H1 (cell line): ENCODE data around the gene GNG4. TPM values are rescaled to one million over a fixed set of nuclear protein-coding genes. Genes with fewer than 3 reads are reported as not detected.

Source experiments
- CTCF ChIA-PET: fragments of 300-600 bp; sonication (Branson Sonifier 250); formaldehyde crosslinking; loops from one replicate; lab custom pipeline; 2021; ENCODE audit not compliant: partially characterized antibody; lab: Charles Lee
- POLR2A ChIA-PET: fragments of 300-600 bp; sonication (Branson Sonifier 250); formaldehyde crosslinking; loops from one replicate; lab custom pipeline; 2021; ENCODE audit warnings: inconsistent platforms; ENCODE audit not compliant: partially characterized antibody; lab: Charles Lee
- DNase-seq, 2 experiments: peaks; one replicate each; pipeline versions ENCODE4 v3.0.0 to v3.0.0-alpha.2; 2010 to 2022; ENCODE audit warnings: low spot score in 2 of 2, low read depth in 1 of 2, mixed read lengths in 1 of 2
- FAIRE-seq: peaks from 2 replicates; lab custom pipeline; 2011; peaks lifted over from hg19 to GRCh38; lab: Jason Lieb, UNC
- H2AFZ ChIP-seq: 2 replicates; pipeline ENCODE4 v1.8.1; 2012; ENCODE audit warnings: low read length, inconsistent platforms
- H2AK5ac ChIP-seq: 2 replicates; pipeline ENCODE4 v1.6.1; 2013; ENCODE audit warnings: low read depth, low read length
- H2BK120ac ChIP-seq: replicated peaks from 2 replicates; pipeline ENCODE3; 2013; ENCODE audit warnings: low read depth, low read length, inconsistent platforms
- H2BK12ac ChIP-seq: 2 replicates; pipeline ENCODE4 v1.6.1; 2013; ENCODE audit warnings: low read depth, low read length
- H2BK15ac ChIP-seq: 2 replicates; pipeline ENCODE4 v1.6.1; 2013; ENCODE audit warnings: low read length
- H2BK20ac ChIP-seq: 2 replicates; pipeline ENCODE4 v1.6.1; 2013; ENCODE audit warnings: low read length
- H2BK5ac ChIP-seq: 2 replicates; pipeline ENCODE4 v1.6.1; 2013; ENCODE audit warnings: low read depth, low read length
- H3K14ac ChIP-seq: 2 replicates; pipeline ENCODE4 v1.6.1; 2013; ENCODE audit warnings: inconsistent platforms; ENCODE audit not compliant: insufficient read length
- H3K18ac ChIP-seq: 2 replicates; pipeline ENCODE4 v1.6.1; 2013; ENCODE audit warnings: low read length; ENCODE audit errors: extremely low read depth
- H3K23ac ChIP-seq: 2 replicates; pipeline ENCODE4 v1.6.1; 2013; ENCODE audit warnings: inconsistent platforms; ENCODE audit not compliant: insufficient read length
- H3K23me2 ChIP-seq: 2 replicates; pipeline ENCODE4 v1.6.1; 2013; ENCODE audit warnings: low read depth, low read length
- H3K27ac ChIP-seq: 2 replicates; pipeline ENCODE4 v1.6.1; 2011; ENCODE audit warnings: low read depth, low read length, inconsistent platforms
- H3K27me3 ChIP-seq, 4 experiments: replicated peaks in 1 of 4; 1 replicate in 1 of 4; 2 replicates in 3 of 4; pipeline versions ENCODE4 v1.6.1 to v1.8.1; 2011 to 2013; ENCODE audit warnings: low read length in 3 of 4, mild to moderate bottlenecking in 3 of 4, inconsistent platforms in 2 of 4, mixed read lengths in 2 of 4, moderate library complexity in 1 of 4; ENCODE audit not compliant: control insufficient read depth in 3 of 4, insufficient read depth in 3 of 4; ENCODE audit errors: extremely low read depth in 1 of 4
- H3K36me3 ChIP-seq, 4 experiments: 2 replicates each; pipeline versions ENCODE4 v1.6.1 to v1.8.1; 2011 to 2013; ENCODE audit warnings: mild to moderate bottlenecking in 4 of 4, low read length in 3 of 4, moderate library complexity in 2 of 4, control low read depth in 1 of 4, inconsistent platforms in 1 of 4; ENCODE audit not compliant: insufficient read depth in 4 of 4, control insufficient read depth in 2 of 4
- H3K4ac ChIP-seq: replicated peaks from 2 replicates; pipeline ENCODE3; 2013; ENCODE audit warnings: low read length, low read depth, mixed read lengths, inconsistent platforms; ENCODE audit not compliant: insufficient read length
- H3K4me1 ChIP-seq, 4 experiments: replicated peaks in 1 of 4; 1 replicate in 1 of 4; 2 replicates in 3 of 4; pipeline versions ENCODE4 v1.6.1 to v1.8.1; 2011 to 2013; ENCODE audit warnings: low read length in 3 of 4, inconsistent platforms in 2 of 4, mixed read lengths in 1 of 4; ENCODE audit not compliant: insufficient read depth in 4 of 4, control insufficient read depth in 3 of 4
- H3K4me2 ChIP-seq, 2 experiments: 2 replicates each; pipeline versions ENCODE4 v1.6.1 to v1.8.1; 2011 to 2013; ENCODE audit warnings: low read depth in 2 of 2, low read length in 2 of 2, control low read depth in 1 of 2, inconsistent platforms in 1 of 2, mild to moderate bottlenecking in 1 of 2; ENCODE audit not compliant: insufficient read depth in 1 of 2
- H3K4me3 ChIP-seq, 4 experiments: fragments of 200-600, 300-600 bp in 1 of 4; sonication (generic), shearing (Covaris generic), sonication (Bioruptor Twin) in 1 of 4; 2 replicates each; pipeline versions ENCODE4 v1.5.1 to v1.8.1; 2011 to 2016; ENCODE audit warnings: low read length in 4 of 4, low read depth in 3 of 4, control low read depth in 2 of 4, inconsistent platforms in 2 of 4, mild to moderate bottlenecking in 2 of 4, mixed read lengths in 1 of 4, moderate library complexity in 1 of 4; ENCODE audit not compliant: insufficient read depth in 2 of 4; ENCODE audit errors: extremely low read depth in 1 of 4
- H3K56ac ChIP-seq: replicated peaks from 2 replicates; pipeline ENCODE3; 2013; ENCODE audit warnings: low read depth, mild to moderate bottlenecking, mixed read lengths, low read length, inconsistent platforms; ENCODE audit not compliant: insufficient read length
- H3K79me1 ChIP-seq: 2 replicates; pipeline ENCODE4 v1.6.1; 2013; ENCODE audit warnings: low read depth, low read length, control low read depth
- H3K79me2 ChIP-seq, 2 experiments: 2 replicates each; pipeline versions ENCODE4 v1.6.1 to v1.8.1; 2012 to 2013; ENCODE audit warnings: low read length in 2 of 2, mild to moderate bottlenecking in 2 of 2, inconsistent platforms in 1 of 2; ENCODE audit not compliant: insufficient read depth in 2 of 2, control insufficient read depth in 1 of 2
- H3K9ac ChIP-seq, 4 experiments: replicated peaks in 1 of 4; 1 replicate in 1 of 4; 2 replicates in 3 of 4; pipeline versions ENCODE4 v1.6.1 to v1.8.1; 2011 to 2013; ENCODE audit warnings: low read depth in 3 of 4, low read length in 3 of 4, control low read depth in 2 of 4, mild to moderate bottlenecking in 2 of 4, moderate library complexity in 2 of 4, inconsistent platforms in 1 of 4; ENCODE audit errors: extremely low read depth in 1 of 4
- H3K9me3 ChIP-seq, 2 experiments: 2 replicates each; pipeline versions ENCODE4 v1.6.1 to v1.8.1; 2012 to 2013; ENCODE audit warnings: mild to moderate bottlenecking in 2 of 2, moderate library complexity in 2 of 2, control low read depth in 1 of 2, inconsistent platforms in 1 of 2, low read depth in 1 of 2, low read length in 1 of 2, mixed read lengths in 1 of 2; ENCODE audit not compliant: insufficient read depth in 2 of 2
- H4K20me1 ChIP-seq, 2 experiments: replicated peaks in 1 of 2; 2 replicates each; pipeline versions ENCODE3 to v1.8.1; 2011 to 2013; ENCODE audit warnings: inconsistent platforms in 2 of 2, low read length in 2 of 2, mild to moderate bottlenecking in 1 of 2; ENCODE audit not compliant: insufficient read depth in 2 of 2, control insufficient read depth in 1 of 2
- H4K5ac ChIP-seq: 2 replicates; pipeline ENCODE4 v1.6.1; 2013; ENCODE audit warnings: low read length, low read depth, mixed read lengths, inconsistent platforms; ENCODE audit not compliant: insufficient read length
- H4K8ac ChIP-seq: 2 replicates; pipeline ENCODE4 v1.8.0; 2013; ENCODE audit warnings: mild to moderate bottlenecking, moderate library complexity, low read length, inconsistent platforms; ENCODE audit not compliant: insufficient read depth; ENCODE audit errors: extremely low read depth
- H4K91ac ChIP-seq: replicated peaks from 2 replicates; pipeline ENCODE3; 2013; ENCODE audit warnings: low read length, mixed read lengths, inconsistent platforms; ENCODE audit not compliant: insufficient read length
- CHD2 ChIP-seq: IDR thresholded peaks from 2 replicates; pipeline ENCODE4 v1.6.1; 2012; ENCODE audit warnings: low read length, improper control_type of control experiment
- EP300 ChIP-seq, 2 experiments: IDR thresholded peaks; 1 replicate in 1 of 2; 2 replicates in 1 of 2; pipeline ENCODE4 v1.6.1; 2011 to 2012; ENCODE audit warnings: low read depth in 2 of 2, low read length in 2 of 2, mild to moderate bottlenecking in 2 of 2, borderline replicate concordance in 1 of 2, inconsistent platforms in 1 of 2, moderate library complexity in 1 of 2
- EZH2 ChIP-seq: fragments of 200-600 bp; sonication (generic); IDR thresholded peaks from 2 replicates; pipeline ENCODE4 v1.7.1; 2012; ENCODE audit warnings: low read depth, mild to moderate bottlenecking, moderate library complexity, low read length, inconsistent platforms; ENCODE audit not compliant: severe bottlenecking
- HDAC2 ChIP-seq, 2 experiments: fragments of 300-600 bp in 1 of 2; sonication (generic) in 1 of 2; IDR thresholded peaks; 2 replicates each; pipeline ENCODE4 v1.6.1; 2011 to 2012; ENCODE audit warnings: low read depth in 2 of 2, low read length in 2 of 2, mild to moderate bottlenecking in 2 of 2, moderate library complexity in 2 of 2, borderline replicate concordance in 1 of 2, inconsistent platforms in 1 of 2
- NRF1 ChIP-seq: IDR thresholded peaks from 2 replicates; pipeline ENCODE4 v1.6.1; 2011; ENCODE audit warnings: mild to moderate bottlenecking, low read depth, low read length, improper control_type of control experiment
- SIN3A ChIP-seq, 2 experiments: IDR thresholded peaks in 1 of 2; conservative IDR thresholded peaks in 1 of 2; 2 replicates each; pipeline ENCODE4 v1.6.1; 2011 to 2012; ENCODE audit warnings: low read length in 2 of 2, improper control_type of control experiment in 1 of 2, low read depth in 1 of 2, mild to moderate bottlenecking in 1 of 2
- SP1 ChIP-seq: IDR thresholded peaks from 2 replicates; pipeline ENCODE4 v1.6.1; 2011; ENCODE audit warnings: low read depth, low read length
- SP4 ChIP-seq: IDR thresholded peaks from 2 replicates; pipeline ENCODE4 v1.6.1; 2012; ENCODE audit warnings: low read length, inconsistent platforms
- SUZ12 ChIP-seq: fragments of 200-600 bp; sonication (generic); IDR thresholded peaks from 2 replicates; pipeline ENCODE4 v1.6.1; 2012; ENCODE audit warnings: mild to moderate bottlenecking, inconsistent platforms, low read length, moderate library complexity, mixed read lengths
- WGBS, 2 experiments: shearing (Covaris generic) in 1 of 2; methylation state at CpG; one replicate each; pipeline versions ENCODE4 v1.1.6 to v1.1.7; 2013 to 2015; ENCODE audit warnings: low lambda C conversion rate in 2 of 2, mixed read lengths in 2 of 2, inconsistent platforms in 1 of 2, low coverage in 1 of 2, missing lambda C conversion rate in 1 of 2; ENCODE audit not compliant: insufficient replicate concordance in 2 of 2, insufficient coverage in 1 of 2, insufficient read length in 1 of 2; ENCODE audit errors: extremely low coverage in 1 of 2, missing lambda C conversion rate in 1 of 2; 5-methylcytosine and 5-hydroxymethylcytosine counted together
- polyA plus RNA-seq, 7 experiments: library from polyadenylated mRNA; depleted of rRNA in 3 of 7; stranded (reverse) in 5 of 7; unstranded in 2 of 7; fragments of >200 nt in 5 of 7; fragments of 200-250 nt in 2 of 7; gene quantifications; 1 replicate in 5 of 7; 2 replicates in 1 of 7; 4 replicates in 1 of 7; pipeline versions ENCODE4 v1.2.1 to v1.2.3, GENCODE V29; 2011 to 2013; ENCODE audit warnings: missing spikeins in 2 of 7, mixed read lengths in 2 of 7
- total RNA-seq: library from RNA; stranded (reverse); fragmentation: NEBNext Ultra II Directional; extraction: Animal tissue kit (Norgen Biotek cat#: 25700); gene quantifications from 2 replicates; pipeline ENCODE4 v1.2.1, GENCODE V29; 2021
- TF ChIP-seq, protein P1 (sequence below): IDR thresholded peaks from 2 replicates; pipeline ENCODE4 v1.6.1; 2011; ENCODE audit warnings: low read length, improper control_type of control experiment

Gene GNG4
- total and polyA plus RNA-seq, 2 of the 8 experiments (the other 6 are each of a cell fraction or from before 2014, with no cell fraction given): 95.5 to 96.8 TPM

DNA sequence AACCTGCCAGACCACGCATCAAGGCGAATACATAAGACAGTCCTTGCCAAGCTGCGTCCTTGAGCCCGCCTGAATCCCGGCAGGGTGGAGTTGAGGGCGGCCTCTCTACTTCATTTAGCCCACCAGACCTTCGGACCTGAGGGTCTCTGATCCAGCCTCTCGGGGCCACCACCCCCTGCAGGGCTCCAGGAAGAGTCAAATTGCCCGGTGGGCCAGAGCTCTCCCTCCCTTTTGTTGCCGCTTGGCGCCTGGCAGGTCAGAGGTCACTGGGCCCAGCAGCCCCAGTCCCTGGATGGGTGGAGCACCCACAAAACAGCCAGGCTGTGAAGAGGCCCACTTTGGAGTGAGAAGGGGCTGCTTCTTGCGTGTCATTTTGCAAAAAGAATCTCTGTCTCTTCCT, 9.0 kb downstream of the GNG4 start:
- 86% methylated on average over 12 of the region's 12 CpGs; no CpG with 5 or more reads in 1 of the 2 experiments for WGBS, 2 experiments
- Histone ChIP-seq H3K36me3 (no peaks in the 10 kb centered on the region), H2BK20ac (no peak overlapping the region)
- no peak for TF ChIP-seq SP4
- TF ChIP-seq, protein P1, sequence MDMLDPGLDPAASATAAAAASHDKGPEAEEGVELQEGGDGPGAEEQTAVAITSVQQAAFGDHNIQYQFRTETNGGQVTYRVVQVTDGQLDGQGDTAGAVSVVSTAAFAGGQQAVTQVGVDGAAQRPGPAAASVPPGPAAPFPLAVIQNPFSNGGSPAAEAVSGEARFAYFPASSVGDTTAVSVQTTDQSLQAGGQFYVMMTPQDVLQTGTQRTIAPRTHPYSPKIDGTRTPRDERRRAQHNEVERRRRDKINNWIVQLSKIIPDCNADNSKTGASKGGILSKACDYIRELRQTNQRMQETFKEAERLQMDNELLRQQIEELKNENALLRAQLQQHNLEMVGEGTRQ: no peak
- TF ChIP-seq NRF1: no peak
- TF ChIP-seq SP1: no peak
- TF ChIP-seq HDAC2 (IDR thresholded peaks at IDR 0.05; ENCODE audit: borderline replicate concordance in 1 of 2, low read depth in 2 of 2, low read length in 2 of 2): no peak
- no peak for TF ChIP-seq SIN3A (conservative IDR thresholded peaks at IDR 0.05 in 1 of 2, IDR thresholded peaks at IDR 0.05 in 1 of 2; ENCODE audit: low read depth in 1 of 2, low read length in 2 of 2)
- no peak for TF ChIP-seq EZH2
- no peak for TF ChIP-seq EP300 (IDR thresholded peaks at IDR 0.05; ENCODE audit: borderline replicate concordance in 1 of 2, low read depth in 2 of 2, low read length in 2 of 2)
- no peak for TF ChIP-seq SUZ12
- no peak for TF ChIP-seq CHD2
- TF ChIP-seq, all 59 proteins: peak for 0
- no peak overlapping the region for H4K5ac ChIP-seq
- no peak overlapping the region; the same call in 1 of the 2 replicates for H2BK5ac ChIP-seq
- ChIA-PET POLR2A (interaction anchor here (2.1 kb wide), 1 partner anchor 11 kb away, joined by 5 read pairs; no protein-coding TSS in a partner anchor), CTCF (interaction anchor here (1.0 to 6.2 kb wide), 4 partner anchors 10 to 84 kb away, joined by 3 to 34 read pairs (median 5); no protein-coding TSS in a partner anchor)
- no peak overlapping the region for H2AFZ ChIP-seq
- H3K18ac ChIP-seq: no peak overlapping the region
- H3K27ac ChIP-seq: no peak overlapping the region
- no peak overlapping the region for H3K4me3 ChIP-seq
- peaks cover 18 to 42% (median 29%) of the 10 kb centered on the region in 4 experiments for H3K4me1 ChIP-seq
- H3K9me3 ChIP-seq: no peaks in the 10 kb centered on the region
- H2BK15ac ChIP-seq: 0 out of 2 replicates have a peak overlapping the region, but pooled peaks have one; percentile 18
- no peak overlapping the region for H2AK5ac ChIP-seq
- no peak overlapping the region for H3K4me2 ChIP-seq
- peak overlapping the region; percentile 59 for H4K8ac ChIP-seq
- no peak overlapping the region; the same call in 1 of the 2 replicates for H2BK12ac ChIP-seq
- H2BK120ac ChIP-seq: no peak overlapping the region
- no peak overlapping the region for H4K91ac ChIP-seq
- no peaks in the 10 kb centered on the region for H3K27me3 ChIP-seq
- DNase-seq: peak in 1 of 2 experiments; percentile 46
- no peaks in the 10 kb centered on the region for H3K23me2 ChIP-seq
- no peak overlapping the region for H3K23ac ChIP-seq
- peaks cover 9 to 10% of the 10 kb centered on the region in 2 experiments for H4K20me1 ChIP-seq
- FAIRE-seq: no peak
- H3K4ac ChIP-seq: no peak overlapping the region
- H3K14ac ChIP-seq: no peak overlapping the region
- H3K9ac ChIP-seq: no peak overlapping the region; a peak in 1 of 7 replicates
- peaks cover 3% of the 10 kb centered on the region; the same call in 1 of the 2 replicates for H3K79me1 ChIP-seq
- no peak overlapping the region for H3K56ac ChIP-seq
- peaks cover 0 to 83% of the 10 kb centered on the region in 2 experiments; a peak in 3 of 4 replicates for H3K79me2 ChIP-seq
